ENCODE data around the gene PHRF1.

GRCh38 chr11:573146-573759 lies 3.0 kb upstream of the PHRF1 start:
- TF ChIP-seq, protein P1, sequence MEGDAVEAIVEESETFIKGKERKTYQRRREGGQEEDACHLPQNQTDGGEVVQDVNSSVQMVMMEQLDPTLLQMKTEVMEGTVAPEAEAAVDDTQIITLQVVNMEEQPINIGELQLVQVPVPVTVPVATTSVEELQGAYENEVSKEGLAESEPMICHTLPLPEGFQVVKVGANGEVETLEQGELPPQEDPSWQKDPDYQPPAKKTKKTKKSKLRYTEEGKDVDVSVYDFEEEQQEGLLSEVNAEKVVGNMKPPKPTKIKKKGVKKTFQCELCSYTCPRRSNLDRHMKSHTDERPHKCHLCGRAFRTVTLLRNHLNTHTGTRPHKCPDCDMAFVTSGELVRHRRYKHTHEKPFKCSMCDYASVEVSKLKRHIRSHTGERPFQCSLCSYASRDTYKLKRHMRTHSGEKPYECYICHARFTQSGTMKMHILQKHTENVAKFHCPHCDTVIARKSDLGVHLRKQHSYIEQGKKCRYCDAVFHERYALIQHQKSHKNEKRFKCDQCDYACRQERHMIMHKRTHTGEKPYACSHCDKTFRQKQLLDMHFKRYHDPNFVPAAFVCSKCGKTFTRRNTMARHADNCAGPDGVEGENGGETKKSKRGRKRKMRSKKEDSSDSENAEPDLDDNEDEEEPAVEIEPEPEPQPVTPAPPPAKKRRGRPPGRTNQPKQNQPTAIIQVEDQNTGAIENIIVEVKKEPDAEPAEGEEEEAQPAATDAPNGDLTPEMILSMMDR (IDR thresholded peaks at IDR 0.05) = no peak
- TF ChIP-seq POLR2A (IDR thresholded peaks at IDR 0.05) = no peak
